Choroid plexus epithelial cell (primary cell): ENCODE results near the gene BRSK2.

Experiments
- DNase-seq: peaks from one replicate; pipeline ENCODE4 v3.0.0-alpha.2; 2010; ENCODE audit warnings: low read depth
- H3K4me3 ChIP-seq: 2 replicates; pipeline ENCODE4 v1.5.1; 2011; ENCODE audit warnings: low read depth, mild to moderate bottlenecking, control low read depth, low read length, moderate library complexity
- TF ChIP-seq, protein P1 (sequence below): conservative IDR thresholded peaks from 2 replicates; pipeline ENCODE4 v1.5.1; 2011; ENCODE audit warnings: low read depth, mild to moderate bottlenecking, control low read depth, inconsistent platforms, low read length, moderate library complexity

Gene BRSK2

GRCh38 chr11:1460396-1460985 lies 70.8 kb downstream of the BRSK2 start:
- TF ChIP-seq, protein P1, sequence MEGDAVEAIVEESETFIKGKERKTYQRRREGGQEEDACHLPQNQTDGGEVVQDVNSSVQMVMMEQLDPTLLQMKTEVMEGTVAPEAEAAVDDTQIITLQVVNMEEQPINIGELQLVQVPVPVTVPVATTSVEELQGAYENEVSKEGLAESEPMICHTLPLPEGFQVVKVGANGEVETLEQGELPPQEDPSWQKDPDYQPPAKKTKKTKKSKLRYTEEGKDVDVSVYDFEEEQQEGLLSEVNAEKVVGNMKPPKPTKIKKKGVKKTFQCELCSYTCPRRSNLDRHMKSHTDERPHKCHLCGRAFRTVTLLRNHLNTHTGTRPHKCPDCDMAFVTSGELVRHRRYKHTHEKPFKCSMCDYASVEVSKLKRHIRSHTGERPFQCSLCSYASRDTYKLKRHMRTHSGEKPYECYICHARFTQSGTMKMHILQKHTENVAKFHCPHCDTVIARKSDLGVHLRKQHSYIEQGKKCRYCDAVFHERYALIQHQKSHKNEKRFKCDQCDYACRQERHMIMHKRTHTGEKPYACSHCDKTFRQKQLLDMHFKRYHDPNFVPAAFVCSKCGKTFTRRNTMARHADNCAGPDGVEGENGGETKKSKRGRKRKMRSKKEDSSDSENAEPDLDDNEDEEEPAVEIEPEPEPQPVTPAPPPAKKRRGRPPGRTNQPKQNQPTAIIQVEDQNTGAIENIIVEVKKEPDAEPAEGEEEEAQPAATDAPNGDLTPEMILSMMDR = no peak
- H3K4me3 ChIP-seq = no peak overlapping the region

GRCh38 chr11:1460986-1461825 lies 71.5 kb downstream of the BRSK2 start:
- no peak overlapping the region for H3K4me3 ChIP-seq
- no peak for DNase-seq
- TF ChIP-seq, protein P1 = no peak

More at GRCh38 chr11:1460396-1460985, 70.8 kb downstream of the BRSK2 start:
- peak; percentile 15 for DNase-seq

DNA sequence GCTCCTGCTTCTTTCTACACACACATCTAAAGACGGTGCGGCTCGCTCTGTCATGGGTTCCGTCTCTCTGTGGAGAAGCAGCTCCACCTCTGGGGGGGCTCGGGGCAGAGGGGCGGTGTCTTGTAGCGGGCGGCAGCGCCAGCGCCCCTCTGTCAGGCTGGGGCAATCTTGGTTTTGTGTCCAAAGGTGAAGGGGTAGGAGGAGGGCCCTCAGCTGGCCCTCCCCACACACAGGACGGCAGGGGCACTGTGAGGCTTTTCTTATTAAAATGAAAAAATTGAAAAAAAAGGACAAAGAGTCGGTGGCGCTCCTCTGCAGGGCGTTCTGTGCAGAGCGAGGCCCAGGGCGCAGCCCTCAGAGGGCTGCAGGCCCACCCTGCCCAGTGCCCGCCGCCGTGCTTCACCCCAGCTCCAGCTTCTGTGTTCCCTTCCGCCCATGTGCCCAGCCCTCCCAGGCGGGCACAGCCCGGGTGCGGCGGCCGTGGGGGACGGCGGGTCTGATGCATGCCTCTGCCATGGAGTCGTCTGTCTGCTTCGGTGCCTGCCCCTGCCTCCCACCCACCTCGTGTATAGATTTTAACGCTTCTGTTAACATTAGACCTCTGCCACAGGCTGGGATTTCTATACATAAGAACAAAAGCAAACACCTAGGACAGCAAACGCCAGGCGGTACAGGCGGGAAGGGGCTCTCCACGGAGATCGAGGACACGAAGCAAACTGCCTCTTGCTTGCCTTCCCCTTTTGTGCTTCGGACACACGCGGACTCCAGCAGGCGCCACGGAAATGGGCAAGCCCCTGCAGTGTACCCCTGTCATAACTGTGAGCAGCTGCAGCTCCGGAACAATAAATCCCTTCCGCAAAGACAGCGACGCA lies 72.3 kb downstream of the BRSK2 start:
- H3K4me3 ChIP-seq = no peak overlapping the region
- DNase-seq = no peak
- TF ChIP-seq, protein P1 = no peak

- DNase-seq = no peak
- H3K4me3 ChIP-seq = no peak overlapping the region
Measured at GRCh38 chr11:1462698-1462975, 72.9 kb downstream of the BRSK2 start.

DNA sequence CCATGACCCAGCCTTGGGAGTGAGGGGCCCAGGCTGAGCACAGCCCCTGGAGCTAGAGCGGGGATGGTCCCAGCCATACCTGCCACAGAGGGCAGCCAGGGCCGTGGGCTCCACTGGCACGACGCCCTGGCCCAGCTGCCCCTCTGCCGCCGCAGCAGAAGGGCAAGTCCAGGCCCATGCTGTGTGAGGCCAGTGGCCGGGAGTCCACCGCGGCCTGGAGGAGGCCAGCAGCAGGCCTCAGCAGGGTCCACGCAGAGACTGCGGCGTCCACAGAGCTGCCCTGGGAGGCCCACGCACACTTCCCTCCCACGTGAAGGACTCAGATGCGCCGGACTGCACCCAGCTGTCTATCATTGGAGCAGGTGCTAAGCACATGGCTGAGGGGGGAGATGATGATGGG lies 73.3 kb downstream of the BRSK2 start:
- TF ChIP-seq, protein P1 = no peak
- DNase-seq = no peak
- H3K4me3 ChIP-seq = no peak overlapping the region

More at GRCh38 chr11:1462698-1462975, 72.9 kb downstream of the BRSK2 start:
- TF ChIP-seq, protein P1 = no peak

DNA sequence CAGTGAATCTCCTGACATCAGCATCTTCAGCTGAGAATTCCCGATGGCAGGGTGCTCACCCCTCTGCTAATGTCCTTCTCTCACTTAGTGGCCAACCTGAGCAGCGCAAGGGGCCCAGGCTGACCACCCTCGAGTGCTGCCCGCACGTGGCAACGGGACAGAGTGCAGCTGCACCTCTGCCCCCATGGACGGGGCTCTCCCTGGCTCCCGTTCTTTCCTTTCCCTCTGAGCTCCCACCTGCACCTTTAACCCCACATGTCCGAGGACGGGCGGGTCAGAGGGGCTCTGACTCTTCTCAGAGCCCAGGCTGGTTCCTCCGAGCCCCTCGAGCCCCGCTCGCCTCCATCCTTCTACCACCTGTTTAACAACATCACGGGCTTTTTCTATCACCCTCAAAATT lies 77.0 kb downstream of the BRSK2 start:
- TF ChIP-seq, protein P1 = no peak
- no peak for DNase-seq
- H3K4me3 ChIP-seq = no peak overlapping the region
